Left ventricle myocardium inferior (tissue), 1 donor: ENCODE results near the gene CDK2AP2. TPM values are rescaled to one million over a fixed set of nuclear protein-coding genes. Genes with fewer than 3 reads are reported as not detected.
"Not testable (repeated sequence)": the region's sequence is repeated elsewhere in the genome, so short reads cannot be mapped to it uniquely, and the experiment has no call there.

ENCODE experiments used
- DNase-seq: peaks from one replicate; pipeline ENCODE4 v3.0.0-alpha.2; 2020
- H3K27ac ChIP-seq: fragments of 200-600 bp; replicated peaks from 2 replicates; pipeline ENCODE4 v1.8.0; 2021
- H3K27me3 ChIP-seq: fragments of 200-600 bp; 2 replicates; pipeline ENCODE4 v1.8.0; 2021; ENCODE audit warnings: low read depth
- H3K36me3 ChIP-seq: fragments of 200-600 bp; 2 replicates; pipeline ENCODE4 v1.8.0; 2021
- H3K4me1 ChIP-seq: fragments of 200-600 bp; 2 replicates; pipeline ENCODE4 v1.8.0; 2021
- H3K4me3 ChIP-seq: fragments of 200-600 bp; 2 replicates; pipeline ENCODE4 v1.8.0; 2021; ENCODE audit warnings: mild to moderate bottlenecking, moderate library complexity
- H3K9me3 ChIP-seq: fragments of 200-600 bp; replicated peaks from 2 replicates; pipeline ENCODE4 v1.8.0; 2021
- intact Hi-C: fragments of 100-400 bp; cut with micrococcal nuclease; formaldehyde crosslinking; loops from one replicate; pipeline ENCODE4 v1.11.0; 2022
- total RNA-seq: library from RNA; stranded (reverse); fragmentation: NEBNext Ultra II Directional; extraction: Animal tissue kit (Norgen Biotek cat#: 25700); gene quantifications from one replicate; pipeline ENCODE4 v1.2.1, GENCODE V29; 2021
- TF ChIP-seq, protein P1 (sequence below): fragments of 200-600 bp; IDR thresholded peaks from 2 replicates; pipeline ENCODE4 v1.8.0; 2021; ENCODE audit warnings: antibody characterized with exemption, mild to moderate bottlenecking, borderline replicate concordance
- donor health status: DM: no; HTN: yes; CAD: no; lungs with severe emphysema.

Gene CDK2AP2
- total RNA-seq, 1 donor from 2014 or later: 66.1 TPM

DNA sequence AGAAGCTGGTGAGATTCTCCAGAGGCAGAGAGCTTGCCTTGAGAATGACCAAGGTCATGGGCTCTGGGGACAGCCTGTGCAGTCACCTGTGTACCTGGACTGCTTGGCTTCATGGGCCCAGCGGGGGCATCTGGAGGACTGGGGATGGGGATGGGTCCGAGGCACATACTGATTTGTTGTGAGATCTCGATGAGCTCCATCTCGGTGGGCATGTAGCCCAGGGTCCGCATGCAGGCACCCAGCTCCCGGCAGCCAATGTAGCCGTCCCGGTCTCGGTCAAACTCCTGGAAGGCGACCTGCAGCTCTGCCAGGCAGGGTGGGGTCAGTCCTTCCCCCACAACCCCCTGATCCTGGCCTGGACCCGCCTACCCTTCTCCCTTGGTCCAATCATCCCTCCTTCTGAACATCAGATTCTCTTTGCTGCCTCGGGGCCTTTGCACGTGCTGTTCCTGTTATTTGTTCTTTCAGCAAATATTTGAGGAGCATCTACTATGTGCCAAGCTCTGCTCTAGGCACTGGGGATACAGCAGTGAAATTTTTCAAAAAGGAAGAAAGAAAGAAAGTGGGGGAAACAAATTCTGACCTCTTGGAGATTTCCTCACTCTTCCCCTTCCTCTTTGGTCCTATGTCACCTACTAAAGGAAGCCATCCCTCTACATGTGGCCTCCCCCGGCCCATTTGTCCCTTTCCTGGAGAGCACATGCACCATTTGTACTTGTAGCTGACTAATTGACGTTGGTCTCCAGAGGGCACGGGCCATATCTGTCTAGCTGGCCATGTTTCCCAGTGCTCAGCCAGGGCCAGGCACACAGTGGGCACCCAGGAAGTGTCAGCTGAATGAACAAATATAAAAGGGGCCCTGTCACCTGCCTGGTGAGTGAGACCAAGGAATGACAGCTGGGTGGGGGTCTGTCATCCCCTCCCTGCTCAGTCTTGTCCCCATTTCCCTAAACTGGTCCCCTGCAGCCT, 13.2 kb upstream of the CDK2AP2 start:
- no peaks in the 10 kb centered on the region for H3K36me3 ChIP-seq
- TF ChIP-seq, protein P1, sequence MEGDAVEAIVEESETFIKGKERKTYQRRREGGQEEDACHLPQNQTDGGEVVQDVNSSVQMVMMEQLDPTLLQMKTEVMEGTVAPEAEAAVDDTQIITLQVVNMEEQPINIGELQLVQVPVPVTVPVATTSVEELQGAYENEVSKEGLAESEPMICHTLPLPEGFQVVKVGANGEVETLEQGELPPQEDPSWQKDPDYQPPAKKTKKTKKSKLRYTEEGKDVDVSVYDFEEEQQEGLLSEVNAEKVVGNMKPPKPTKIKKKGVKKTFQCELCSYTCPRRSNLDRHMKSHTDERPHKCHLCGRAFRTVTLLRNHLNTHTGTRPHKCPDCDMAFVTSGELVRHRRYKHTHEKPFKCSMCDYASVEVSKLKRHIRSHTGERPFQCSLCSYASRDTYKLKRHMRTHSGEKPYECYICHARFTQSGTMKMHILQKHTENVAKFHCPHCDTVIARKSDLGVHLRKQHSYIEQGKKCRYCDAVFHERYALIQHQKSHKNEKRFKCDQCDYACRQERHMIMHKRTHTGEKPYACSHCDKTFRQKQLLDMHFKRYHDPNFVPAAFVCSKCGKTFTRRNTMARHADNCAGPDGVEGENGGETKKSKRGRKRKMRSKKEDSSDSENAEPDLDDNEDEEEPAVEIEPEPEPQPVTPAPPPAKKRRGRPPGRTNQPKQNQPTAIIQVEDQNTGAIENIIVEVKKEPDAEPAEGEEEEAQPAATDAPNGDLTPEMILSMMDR: no peak
- no peak for DNase-seq
- H3K9me3 ChIP-seq: no peaks in the 10 kb centered on the region
- intact Hi-C loops: no loop called here
- no peak overlapping the region for H3K27ac ChIP-seq
- no peaks in the 10 kb centered on the region for H3K4me1 ChIP-seq
- H3K27me3 ChIP-seq: peaks cover 12% of the 10 kb centered on the region
- H3K4me3 ChIP-seq: no peak overlapping the region

DNA sequence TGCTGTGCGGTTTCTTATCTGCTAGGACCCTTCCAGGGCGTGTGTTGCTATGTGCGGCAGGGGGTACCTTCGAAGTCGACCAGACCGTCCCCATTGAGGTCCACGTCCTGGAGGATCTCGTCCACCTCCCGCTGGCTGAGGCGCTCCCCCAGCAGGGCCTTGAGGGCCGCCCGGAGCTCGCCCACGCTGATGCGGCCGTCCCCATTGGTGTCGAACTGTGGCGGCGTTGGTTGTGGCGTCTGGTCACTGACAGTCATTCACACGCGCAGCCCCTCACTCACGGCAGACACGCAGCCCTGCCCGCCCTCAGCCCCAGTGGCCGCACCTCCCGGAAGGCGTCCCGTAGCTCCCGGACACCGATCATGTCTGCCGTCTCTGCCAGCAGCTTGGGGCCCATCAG, 11.8 kb upstream of the CDK2AP2 start:
- no peak overlapping the region for H3K27ac ChIP-seq
- TF ChIP-seq, protein P1: no peak
- H3K4me1 ChIP-seq: no peaks in the 10 kb centered on the region
- H3K27me3 ChIP-seq: peaks cover 17% of the 10 kb centered on the region
- DNase-seq: no peak
- H3K36me3 ChIP-seq: no peaks in the 10 kb centered on the region
- H3K4me3 ChIP-seq: no peak overlapping the region
- no peaks in the 10 kb centered on the region for H3K9me3 ChIP-seq
- intact Hi-C loops: no loop called here

DNA sequence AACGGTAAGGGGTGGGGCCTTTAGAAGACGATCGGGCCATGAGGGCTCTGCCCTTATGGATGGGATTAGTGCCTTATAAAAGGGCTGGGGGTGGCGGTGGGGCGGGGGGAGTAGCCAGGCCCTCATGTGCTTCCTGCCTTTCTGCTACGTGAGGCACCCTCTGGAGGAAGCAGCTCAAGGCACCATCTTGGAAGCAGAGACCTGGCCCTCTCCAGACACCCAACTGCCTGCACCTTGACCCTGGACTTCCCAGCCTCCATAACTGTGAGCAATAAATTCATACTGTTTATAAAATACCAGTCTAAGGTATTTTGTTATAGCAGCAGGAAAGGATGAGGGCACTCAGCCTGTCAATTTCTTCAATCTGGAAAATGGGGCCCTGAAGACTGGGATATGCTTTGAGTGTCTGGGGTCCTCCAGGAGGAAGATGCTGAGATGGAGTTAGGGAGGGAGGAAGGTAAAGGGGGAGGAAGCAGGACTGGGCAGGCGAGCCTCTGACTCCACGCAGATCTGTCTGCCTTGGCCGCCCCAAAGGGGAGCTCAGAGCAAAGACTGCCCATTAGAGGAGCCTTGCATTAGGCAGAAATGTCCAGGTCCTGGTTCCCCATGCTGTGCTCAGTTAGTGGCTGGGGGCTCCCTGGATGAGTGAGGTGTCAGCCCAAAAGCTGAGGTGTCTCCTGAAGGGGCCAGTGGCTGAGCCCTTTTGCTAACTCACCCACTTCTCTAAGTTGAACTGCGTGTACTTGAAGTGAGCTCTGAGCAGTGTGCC, 10.0 kb upstream of the CDK2AP2 start:
- Histone ChIP-seq H3K9me3 (no peaks in the 10 kb centered on the region), H3K4me3 (no peak overlapping the region), H3K36me3 (no peaks in the 10 kb centered on the region), H3K4me1 (no peaks in the 10 kb centered on the region), H3K27ac (no peak overlapping the region), H3K27me3 (peaks cover 21% of the 10 kb centered on the region)
- no peak for DNase-seq
- intact Hi-C loops: no loop called here
- TF ChIP-seq, protein P1: no peak

DNA sequence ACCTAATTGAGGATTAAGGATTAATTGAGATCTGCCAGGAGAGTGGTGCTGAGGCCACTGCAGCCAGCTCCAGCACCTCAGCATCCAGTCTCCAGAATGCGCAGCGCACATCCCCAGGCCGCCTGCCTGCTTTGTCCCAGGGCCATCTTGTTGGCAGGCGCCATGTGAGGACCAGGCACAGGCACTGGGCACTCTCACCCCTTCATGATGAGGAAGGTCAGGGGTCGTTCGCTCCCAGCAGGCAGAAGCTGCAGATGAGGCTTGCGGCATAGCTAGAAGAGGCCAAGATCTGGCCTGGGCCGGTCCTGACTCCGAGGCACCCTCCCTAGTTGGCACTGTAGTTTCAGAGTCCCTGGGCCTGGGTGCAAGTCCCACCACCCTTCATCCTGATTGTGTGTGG, 8.8 kb upstream of the CDK2AP2 start:
- no peak for DNase-seq

DNA sequence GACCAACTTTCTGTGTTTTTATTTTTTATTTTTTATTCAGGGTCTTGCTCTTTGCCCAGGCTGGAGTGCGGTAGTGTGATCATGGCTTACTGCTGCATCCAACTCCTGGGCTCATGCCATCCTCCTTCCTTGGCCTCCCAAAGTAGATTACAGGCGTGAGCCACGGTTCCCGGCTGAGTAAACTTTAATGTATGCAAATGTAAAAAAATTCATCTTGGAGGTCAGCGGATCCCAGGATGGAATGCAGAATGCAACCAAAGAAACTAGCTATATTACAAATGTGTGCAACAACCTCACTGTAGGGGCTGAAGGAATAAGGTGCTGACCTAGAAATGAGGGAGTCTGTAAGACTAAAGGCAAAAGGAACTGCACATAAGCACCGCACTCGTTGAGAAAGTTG, 6.2 kb upstream of the CDK2AP2 start:
- no peak overlapping the region for H3K27ac ChIP-seq
- DNase-seq: no peak
- peaks cover 32% of the 10 kb centered on the region for H3K27me3 ChIP-seq
- H3K4me3 ChIP-seq: no peak overlapping the region
- TF ChIP-seq, protein P1: no peak
- peaks cover under 1% of the 10 kb centered on the region for H3K4me1 ChIP-seq
- intact Hi-C loops: no loop called here
- H3K9me3 ChIP-seq: no peaks in the 10 kb centered on the region
- H3K36me3 ChIP-seq: no peaks in the 10 kb centered on the region

More for the DNA sequence above, 8.8 kb upstream of the CDK2AP2 start:
- Histone ChIP-seq H3K27ac (no peak overlapping the region), H3K36me3 (no peaks in the 10 kb centered on the region), H3K9me3 (no peaks in the 10 kb centered on the region), H3K4me1 (no peaks in the 10 kb centered on the region), H3K4me3 (no peak overlapping the region), H3K27me3 (peaks cover 32% of the 10 kb centered on the region)
- TF ChIP-seq, protein P1: no peak
- intact Hi-C loops: no loop called here

DNA sequence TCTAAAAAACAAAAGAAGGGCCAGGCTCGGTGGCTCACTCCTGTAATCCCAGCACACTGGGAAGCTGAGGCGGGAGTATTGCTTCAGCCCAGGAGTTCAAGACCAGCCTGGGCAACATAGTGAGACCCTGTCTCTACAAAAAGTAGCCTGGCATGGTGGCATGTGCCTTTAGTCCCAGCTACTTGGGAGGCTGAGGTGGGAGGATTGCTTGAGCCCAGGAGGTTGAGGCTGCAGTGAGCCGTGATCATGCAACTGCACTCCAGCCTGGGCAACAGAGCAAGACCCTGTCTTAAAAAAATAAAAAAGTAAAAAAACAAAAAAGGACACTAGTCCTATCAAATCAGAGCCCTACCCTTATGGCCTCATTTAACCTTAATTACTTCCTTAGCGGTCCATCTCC, 3.6 kb upstream of the CDK2AP2 start:
- H3K9me3 ChIP-seq, intact Hi-C loops, H3K4me3 ChIP-seq, H3K27ac ChIP-seq, DNase-seq, H3K36me3 ChIP-seq: not testable (repeated sequence)
- H3K4me1 ChIP-seq: peaks cover 22% of the 10 kb centered on the region
- H3K27me3 ChIP-seq: peaks cover 32% of the 10 kb centered on the region
